Mesenchymal stem cell (in vitro differentiated cells and primary cell): ENCODE measurements around the gene IFNGR2.
A peak's percentile ranks its signal among the peaks of the same experiment; 100 is the strongest.

Source experiments
- DNase-seq: peaks from one replicate; pipeline ENCODE4 v3.0.0-alpha.2; 2013
- H2AFZ ChIP-seq: one replicate; pipeline ENCODE4 v1.6.1; 2013; ENCODE audit warnings: low read depth, mild to moderate bottlenecking, control low read depth, inconsistent platforms, low read length, moderate library complexity
- H2AK5ac ChIP-seq: 2 replicates; pipeline ENCODE4 v1.6.1; 2013; ENCODE audit warnings: low read length, moderate library complexity, mild to moderate bottlenecking, inconsistent platforms; ENCODE audit not compliant: severe bottlenecking
- H2BK120ac ChIP-seq: one replicate; pipeline ENCODE4 v1.6.1; 2013; ENCODE audit warnings: low read depth, mild to moderate bottlenecking, inconsistent platforms, low read length, moderate library complexity
- H2BK12ac ChIP-seq, 2 experiments: one replicate each; pipeline ENCODE4 v1.6.1; 2013; ENCODE audit warnings: inconsistent platforms in 2 of 2, low read length in 2 of 2, mild to moderate bottlenecking in 2 of 2, moderate library complexity in 2 of 2, control low read depth in 1 of 2
- H2BK15ac ChIP-seq: one replicate; pipeline ENCODE4 v1.6.1; 2013; ENCODE audit warnings: mild to moderate bottlenecking, low read depth, inconsistent platforms; ENCODE audit not compliant: poor library complexity, severe bottlenecking
- H2BK5ac ChIP-seq: 2 replicates; pipeline ENCODE4 v1.6.1; 2013; ENCODE audit warnings: low read depth, mild to moderate bottlenecking, low read length, control low read depth, inconsistent platforms; ENCODE audit not compliant: poor library complexity, severe bottlenecking
- H3K14ac ChIP-seq, 2 experiments: one replicate each; pipeline ENCODE4 v1.6.1; 2013; ENCODE audit warnings: inconsistent platforms in 2 of 2, low read length in 2 of 2, control low read depth in 1 of 2, mild to moderate bottlenecking in 1 of 2, moderate library complexity in 1 of 2
- H3K18ac ChIP-seq, 2 experiments: one replicate each; pipeline ENCODE4 v1.6.1; 2013; ENCODE audit warnings: inconsistent platforms in 2 of 2, low read length in 2 of 2, control low read depth in 1 of 2, low read depth in 1 of 2, mild to moderate bottlenecking in 1 of 2
- H3K23ac ChIP-seq, 2 experiments: one replicate each; pipeline ENCODE4 v1.6.1; 2013; ENCODE audit warnings: inconsistent platforms in 2 of 2, low read length in 2 of 2, mild to moderate bottlenecking in 2 of 2, moderate library complexity in 2 of 2, control low read depth in 1 of 2
- H3K27ac ChIP-seq: 2 replicates; pipeline ENCODE4 v1.5.1; 2013; ENCODE audit warnings: mild to moderate bottlenecking, moderate library complexity, low read length, control low read depth, inconsistent platforms; ENCODE audit not compliant: poor library complexity, severe bottlenecking
- H3K27me3 ChIP-seq, 2 experiments: 2 replicates each; pipeline versions ENCODE4 v1.6.1 to v1.7.0; 2013; ENCODE audit warnings: low read length in 2 of 2, mild to moderate bottlenecking in 2 of 2, moderate library complexity in 2 of 2, control low read depth in 1 of 2, inconsistent platforms in 1 of 2; ENCODE audit not compliant: control insufficient read depth in 1 of 2, insufficient read depth in 1 of 2
- H3K36me3 ChIP-seq, 2 experiments: 2 replicates each; pipeline versions ENCODE4 v1.6.1 to v1.7.0; 2013; ENCODE audit warnings: low read length in 2 of 2, control low read depth in 1 of 2, inconsistent platforms in 1 of 2, low read depth in 1 of 2, mild to moderate bottlenecking in 1 of 2; ENCODE audit not compliant: insufficient read depth in 2 of 2, control insufficient read depth in 1 of 2
- H3K4ac ChIP-seq, 2 experiments: one replicate each; pipeline ENCODE4 v1.6.1; 2013; ENCODE audit warnings: inconsistent platforms in 2 of 2, low read length in 2 of 2, mild to moderate bottlenecking in 2 of 2, moderate library complexity in 2 of 2, control low read depth in 1 of 2, low read depth in 1 of 2
- H3K4me1 ChIP-seq: 2 replicates; pipeline ENCODE4 v1.6.1; 2013; ENCODE audit warnings: low read depth, low read length, control low read depth; ENCODE audit not compliant: control insufficient read depth, insufficient read depth
- H3K4me2 ChIP-seq: 2 replicates; pipeline ENCODE4 v1.6.1; 2013; ENCODE audit warnings: low read length, mild to moderate bottlenecking, inconsistent platforms; ENCODE audit not compliant: poor library complexity, severe bottlenecking
- H3K4me3 ChIP-seq, 2 experiments: 2 replicates each; pipeline versions ENCODE4 v1.5.1 to v1.7.0; 2013; ENCODE audit warnings: low read length in 2 of 2, mild to moderate bottlenecking in 2 of 2, control low read depth in 1 of 2, low read depth in 1 of 2; ENCODE audit not compliant: insufficient read depth in 1 of 2
- H3K79me1 ChIP-seq: replicated peaks from 2 replicates; pipeline ENCODE4 v1.6.1; 2013; ENCODE audit warnings: mild to moderate bottlenecking, control low read depth, low read length, inconsistent platforms; ENCODE audit not compliant: poor library complexity, severe bottlenecking
- H3K9ac ChIP-seq: 2 replicates; pipeline ENCODE4 v1.7.0; 2013; ENCODE audit warnings: mild to moderate bottlenecking, low read length, moderate library complexity
- H3K9me3 ChIP-seq: 2 replicates; pipeline ENCODE4 v1.7.0; 2013; ENCODE audit warnings: mild to moderate bottlenecking, low read length; ENCODE audit not compliant: control insufficient read depth
- H4K8ac ChIP-seq: one replicate; pipeline ENCODE4 v1.6.1; 2013; ENCODE audit warnings: inconsistent platforms, mild to moderate bottlenecking, low read length, moderate library complexity
- H4K91ac ChIP-seq: one replicate; pipeline ENCODE4 v1.6.1; 2013; ENCODE audit warnings: mild to moderate bottlenecking, low read length, inconsistent platforms
- WGBS: methylation state at CpG from one replicate; pipeline ENCODE4 v1.1.7; 2013; ENCODE audit warnings: mixed read lengths; 5-methylcytosine and 5-hydroxymethylcytosine counted together

IFNGR2 gene

DNA sequence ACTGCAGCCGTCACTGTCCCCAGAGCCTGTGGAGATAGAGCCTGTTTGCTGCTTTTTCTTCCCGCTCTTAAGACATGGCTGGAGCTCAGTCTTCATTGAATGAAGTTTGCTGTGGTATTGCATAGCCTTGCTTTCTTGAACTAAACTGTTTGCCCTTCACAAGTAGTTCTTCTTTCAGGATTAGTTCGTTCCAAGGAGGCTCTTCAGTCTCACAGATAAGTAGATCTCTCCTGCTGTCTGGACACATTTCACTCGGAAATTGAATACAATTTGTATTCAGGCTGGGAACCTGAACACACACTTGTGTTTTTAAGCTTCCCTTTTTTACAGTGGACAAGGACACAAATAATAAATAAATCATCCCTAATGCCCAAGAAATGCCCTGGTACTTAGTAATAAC, 43.8 kb upstream of the IFNGR2 start:
- Histone ChIP-seq H4K91ac (no peak overlapping the region), H3K9me3 (no peaks in the 10 kb centered on the region), H3K9ac (peak overlapping the region; percentile 61), H2AFZ (no peak overlapping the region), H3K18ac (no peak overlapping the region), H2BK120ac (no peak overlapping the region), H3K4ac (no peak overlapping the region), H2BK15ac (no peak overlapping the region), H3K79me1 (no peaks in the 10 kb centered on the region), H3K14ac (no peak overlapping the region), H3K4me1 (peaks cover 8% of the 10 kb centered on the region), H3K36me3 (peaks cover 13 to 27% of the 10 kb centered on the region in 2 experiments), H2AK5ac (peak overlapping the region; percentile 26), H3K27me3 (no peaks in the 10 kb centered on the region), H3K4me3 (no peak overlapping the region), H3K23ac (no peak overlapping the region), H2BK5ac (no peak overlapping the region), H3K27ac (no peak overlapping the region), H3K4me2 (no peak overlapping the region), H4K8ac (no peak overlapping the region), H2BK12ac (no peak overlapping the region)
- 95% methylated on average over 4 of the region's 4 CpGs for WGBS
- DNase-seq, result no peak

DNA sequence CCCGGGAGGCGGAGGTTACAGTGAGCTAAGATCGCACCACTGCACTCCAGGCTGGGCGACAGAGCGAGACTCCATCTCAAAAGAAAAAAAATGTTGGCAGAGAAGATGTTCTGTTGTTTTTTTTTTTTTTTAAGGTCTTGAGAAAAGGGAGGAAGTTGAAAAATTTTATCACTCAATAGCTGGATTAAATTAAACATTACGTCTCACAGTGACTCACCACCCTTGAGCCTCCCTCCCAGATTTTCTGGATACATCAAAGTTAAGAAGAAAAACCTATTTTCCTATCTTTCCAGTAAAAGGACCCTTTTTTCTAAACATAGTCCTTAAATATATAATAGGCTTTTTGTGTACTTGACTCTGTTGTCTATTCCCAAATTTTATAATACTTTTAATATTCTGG, 42.9 kb upstream of the IFNGR2 start:
- no peak overlapping the region for H3K14ac ChIP-seq
- H2BK120ac ChIP-seq, result no peak overlapping the region
- no peak overlapping the region for H2BK15ac ChIP-seq
- H2AFZ ChIP-seq, result no peak overlapping the region
- no peak overlapping the region for H4K91ac ChIP-seq
- H3K27ac ChIP-seq, result no peak overlapping the region
- no peak overlapping the region for H3K18ac ChIP-seq
- H3K4me1 ChIP-seq, result peaks cover 8% of the 10 kb centered on the region
- no peaks in the 10 kb centered on the region for H3K9me3 ChIP-seq
- H3K4ac ChIP-seq, result no peak overlapping the region
- no peak for DNase-seq
- H3K4me3 ChIP-seq, result peak overlapping the region in 1 of 2 experiments; percentile 63
- no peak overlapping the region for H3K4me2 ChIP-seq
- H3K79me1 ChIP-seq, result no peaks in the 10 kb centered on the region
- H3K9ac ChIP-seq, result peak overlapping the region; percentile 61
- H3K23ac ChIP-seq, result no peak overlapping the region
- no peak overlapping the region for H2BK12ac ChIP-seq
- no peak overlapping the region for H4K8ac ChIP-seq
- no peaks in the 10 kb centered on the region for H3K27me3 ChIP-seq
- no peak overlapping the region for H2AK5ac ChIP-seq
- 98% methylated on average over 6 of the region's 6 CpGs for WGBS
- H2BK5ac ChIP-seq, result no peak overlapping the region
- H3K36me3 ChIP-seq, result peaks cover 13 to 25% of the 10 kb centered on the region in 2 experiments

DNA sequence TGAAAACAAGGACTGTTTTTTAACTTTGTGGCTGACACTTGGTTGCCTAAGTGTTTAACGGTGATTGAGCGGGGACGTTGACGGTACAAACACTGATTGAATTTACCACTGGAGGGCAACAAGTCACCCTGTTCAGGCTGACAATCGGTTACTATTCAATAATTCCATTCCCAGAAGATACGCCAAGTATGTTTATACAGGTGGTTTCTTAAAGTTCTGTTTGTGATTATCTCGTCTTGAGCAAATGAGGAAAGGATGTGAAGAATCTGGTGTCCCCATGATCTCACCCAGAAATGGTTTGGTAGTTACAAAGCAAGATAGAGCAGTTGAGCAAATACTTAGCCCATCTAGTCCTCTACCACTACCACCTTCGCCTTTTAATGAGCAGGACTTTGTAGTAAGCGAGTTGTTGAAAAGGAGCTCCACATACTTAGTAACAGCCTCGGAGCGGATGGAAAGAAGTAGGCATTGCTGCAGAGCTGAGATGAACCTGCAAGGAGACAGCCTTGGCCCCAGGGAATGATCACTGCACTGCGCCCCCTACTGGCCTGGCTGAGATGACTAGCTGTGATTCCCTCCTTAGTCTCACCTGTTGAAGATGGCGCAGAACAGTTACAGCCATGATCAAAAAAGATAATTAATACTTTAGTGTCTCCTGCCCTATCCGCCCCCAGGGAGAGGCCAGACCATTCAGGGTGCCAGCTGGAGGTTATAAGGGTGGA, 42.2 kb upstream of the IFNGR2 start:
- WGBS, result 45% methylated on average over 11 of the region's 14 CpGs
- no peak overlapping the region for H2AFZ ChIP-seq
- H3K18ac ChIP-seq, result no peak overlapping the region
- peak overlapping the region; percentile 63 for H3K4me2 ChIP-seq
- H3K79me1 ChIP-seq, result no peaks in the 10 kb centered on the region
- H3K4me3 ChIP-seq, result peak overlapping the region in 1 of 2 experiments; percentile 63
- H3K9me3 ChIP-seq, result peaks cover 1% of the 10 kb centered on the region
- H3K23ac ChIP-seq, result no peak overlapping the region
- peak overlapping the region; percentile 61 for H3K9ac ChIP-seq
- DNase-seq, result peak; percentile 58
- no peak overlapping the region for H2BK5ac ChIP-seq
- no peak overlapping the region for H4K91ac ChIP-seq
- no peak overlapping the region for H2BK120ac ChIP-seq
- no peak overlapping the region for H2AK5ac ChIP-seq
- H3K4ac ChIP-seq, result no peak overlapping the region
- H3K4me1 ChIP-seq, result peaks cover 8% of the 10 kb centered on the region
- no peak overlapping the region for H2BK12ac ChIP-seq
- no peak overlapping the region for H4K8ac ChIP-seq
- peak overlapping the region; percentile 80 for H3K27ac ChIP-seq
- H3K27me3 ChIP-seq, result no peaks in the 10 kb centered on the region
- no peak overlapping the region for H2BK15ac ChIP-seq
- no peak overlapping the region for H3K14ac ChIP-seq
- peaks cover 8 to 19% of the 10 kb centered on the region in 2 experiments for H3K36me3 ChIP-seq

DNA sequence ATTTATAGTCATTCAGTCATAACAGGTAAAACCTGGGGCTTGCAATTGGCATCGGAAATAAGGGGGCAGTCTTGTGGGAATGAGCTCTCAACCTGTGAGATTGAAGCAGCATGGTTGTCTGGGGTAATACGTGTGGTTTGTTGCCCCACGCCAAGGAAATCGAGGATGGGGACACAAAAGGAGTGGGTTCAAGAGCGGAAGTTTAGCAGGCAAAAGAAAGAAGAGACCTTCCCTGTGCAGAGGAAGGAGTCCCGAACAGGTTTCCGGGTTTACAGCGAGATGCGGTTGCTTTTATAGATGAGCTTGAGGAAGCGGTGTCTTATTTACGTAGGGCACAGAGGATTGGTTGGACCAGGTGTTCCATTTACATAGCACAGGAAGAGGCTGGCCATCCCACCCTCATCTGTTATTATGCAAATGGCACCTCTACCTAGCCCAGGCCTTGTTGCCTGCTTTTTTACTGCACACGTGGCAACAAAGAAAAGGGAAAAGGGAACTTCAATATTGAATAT, 41.1 kb upstream of the IFNGR2 start:
- DNase-seq, result no peak
- 45% methylated on average over 12 of the region's 12 CpGs for whole genome bisulfite sequencing
- no peak overlapping the region for H2BK120ac ChIP-seq

More for the DNA sequence above, 41.1 kb upstream of the IFNGR2 start:
- H3K27me3 ChIP-seq, result no peaks in the 10 kb centered on the region
- no peak overlapping the region for H3K23ac ChIP-seq
- H3K9me3 ChIP-seq, result peaks cover 12% of the 10 kb centered on the region
- no peak overlapping the region for H3K9ac ChIP-seq
- no peak overlapping the region for H3K18ac ChIP-seq
- H2AK5ac ChIP-seq, result peak overlapping the region; percentile 5
- no peaks in the 10 kb centered on the region for H3K79me1 ChIP-seq
- no peak overlapping the region for H2BK15ac ChIP-seq
- no peak overlapping the region for H3K4ac ChIP-seq
- H2BK5ac ChIP-seq, result no peak overlapping the region
- H4K91ac ChIP-seq, result no peak overlapping the region
- H2BK12ac ChIP-seq, result no peak overlapping the region
- no peak overlapping the region for H3K27ac ChIP-seq
- H4K8ac ChIP-seq, result no peak overlapping the region
- peaks cover 8% of the 10 kb centered on the region for H3K4me1 ChIP-seq
- H3K36me3 ChIP-seq, result peaks cover 6 to 9% of the 10 kb centered on the region in 2 experiments
- no peak overlapping the region for H3K4me2 ChIP-seq
- no peak overlapping the region for H3K4me3 ChIP-seq
- no peak overlapping the region for H3K14ac ChIP-seq
- H2AFZ ChIP-seq, result no peak overlapping the region
